ENCODE results near the gene MB.

DNA sequence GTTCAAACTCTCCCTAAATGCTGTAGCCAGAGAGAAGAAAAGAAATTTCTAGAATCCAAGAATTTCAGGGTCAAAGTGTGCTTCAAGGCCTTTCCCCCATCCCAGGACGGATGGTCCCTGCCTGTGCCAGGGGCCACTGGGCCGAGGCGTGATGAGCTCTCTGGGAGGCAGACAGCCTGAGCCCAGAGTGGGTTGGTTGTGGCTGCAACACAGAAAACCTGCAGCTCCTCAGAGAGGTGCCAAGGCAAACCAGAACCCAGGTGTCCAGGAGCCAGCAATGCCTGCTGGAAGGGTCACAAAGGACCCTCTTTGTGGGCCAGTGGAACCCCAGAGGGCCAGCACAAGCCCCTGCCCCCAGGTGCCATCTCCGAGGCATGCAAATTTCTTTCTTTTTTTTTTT, 28.5 kb upstream of the MB start:
- TF ChIP-seq, protein P1, sequence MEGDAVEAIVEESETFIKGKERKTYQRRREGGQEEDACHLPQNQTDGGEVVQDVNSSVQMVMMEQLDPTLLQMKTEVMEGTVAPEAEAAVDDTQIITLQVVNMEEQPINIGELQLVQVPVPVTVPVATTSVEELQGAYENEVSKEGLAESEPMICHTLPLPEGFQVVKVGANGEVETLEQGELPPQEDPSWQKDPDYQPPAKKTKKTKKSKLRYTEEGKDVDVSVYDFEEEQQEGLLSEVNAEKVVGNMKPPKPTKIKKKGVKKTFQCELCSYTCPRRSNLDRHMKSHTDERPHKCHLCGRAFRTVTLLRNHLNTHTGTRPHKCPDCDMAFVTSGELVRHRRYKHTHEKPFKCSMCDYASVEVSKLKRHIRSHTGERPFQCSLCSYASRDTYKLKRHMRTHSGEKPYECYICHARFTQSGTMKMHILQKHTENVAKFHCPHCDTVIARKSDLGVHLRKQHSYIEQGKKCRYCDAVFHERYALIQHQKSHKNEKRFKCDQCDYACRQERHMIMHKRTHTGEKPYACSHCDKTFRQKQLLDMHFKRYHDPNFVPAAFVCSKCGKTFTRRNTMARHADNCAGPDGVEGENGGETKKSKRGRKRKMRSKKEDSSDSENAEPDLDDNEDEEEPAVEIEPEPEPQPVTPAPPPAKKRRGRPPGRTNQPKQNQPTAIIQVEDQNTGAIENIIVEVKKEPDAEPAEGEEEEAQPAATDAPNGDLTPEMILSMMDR (IDR thresholded peaks at IDR 0.05), result no peak
- TF ChIP-seq, protein P2, sequence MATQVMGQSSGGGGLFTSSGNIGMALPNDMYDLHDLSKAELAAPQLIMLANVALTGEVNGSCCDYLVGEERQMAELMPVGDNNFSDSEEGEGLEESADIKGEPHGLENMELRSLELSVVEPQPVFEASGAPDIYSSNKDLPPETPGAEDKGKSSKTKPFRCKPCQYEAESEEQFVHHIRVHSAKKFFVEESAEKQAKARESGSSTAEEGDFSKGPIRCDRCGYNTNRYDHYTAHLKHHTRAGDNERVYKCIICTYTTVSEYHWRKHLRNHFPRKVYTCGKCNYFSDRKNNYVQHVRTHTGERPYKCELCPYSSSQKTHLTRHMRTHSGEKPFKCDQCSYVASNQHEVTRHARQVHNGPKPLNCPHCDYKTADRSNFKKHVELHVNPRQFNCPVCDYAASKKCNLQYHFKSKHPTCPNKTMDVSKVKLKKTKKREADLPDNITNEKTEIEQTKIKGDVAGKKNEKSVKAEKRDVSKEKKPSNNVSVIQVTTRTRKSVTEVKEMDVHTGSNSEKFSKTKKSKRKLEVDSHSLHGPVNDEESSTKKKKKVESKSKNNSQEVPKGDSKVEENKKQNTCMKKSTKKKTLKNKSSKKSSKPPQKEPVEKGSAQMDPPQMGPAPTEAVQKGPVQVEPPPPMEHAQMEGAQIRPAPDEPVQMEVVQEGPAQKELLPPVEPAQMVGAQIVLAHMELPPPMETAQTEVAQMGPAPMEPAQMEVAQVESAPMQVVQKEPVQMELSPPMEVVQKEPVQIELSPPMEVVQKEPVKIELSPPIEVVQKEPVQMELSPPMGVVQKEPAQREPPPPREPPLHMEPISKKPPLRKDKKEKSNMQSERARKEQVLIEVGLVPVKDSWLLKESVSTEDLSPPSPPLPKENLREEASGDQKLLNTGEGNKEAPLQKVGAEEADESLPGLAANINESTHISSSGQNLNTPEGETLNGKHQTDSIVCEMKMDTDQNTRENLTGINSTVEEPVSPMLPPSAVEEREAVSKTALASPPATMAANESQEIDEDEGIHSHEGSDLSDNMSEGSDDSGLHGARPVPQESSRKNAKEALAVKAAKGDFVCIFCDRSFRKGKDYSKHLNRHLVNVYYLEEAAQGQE (IDR thresholded peaks at IDR 0.05), result no peak
- no peak for TF ChIP-seq RCOR1 (IDR thresholded peaks at IDR 0.05; ENCODE audit: low read depth, low read length)
- no peak for TF ChIP-seq JUNB (IDR thresholded peaks at IDR 0.05)
- TF ChIP-seq, protein P3, sequence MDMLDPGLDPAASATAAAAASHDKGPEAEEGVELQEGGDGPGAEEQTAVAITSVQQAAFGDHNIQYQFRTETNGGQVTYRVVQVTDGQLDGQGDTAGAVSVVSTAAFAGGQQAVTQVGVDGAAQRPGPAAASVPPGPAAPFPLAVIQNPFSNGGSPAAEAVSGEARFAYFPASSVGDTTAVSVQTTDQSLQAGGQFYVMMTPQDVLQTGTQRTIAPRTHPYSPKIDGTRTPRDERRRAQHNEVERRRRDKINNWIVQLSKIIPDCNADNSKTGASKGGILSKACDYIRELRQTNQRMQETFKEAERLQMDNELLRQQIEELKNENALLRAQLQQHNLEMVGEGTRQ (IDR thresholded peaks at IDR 0.05), result no peak
- no peak for TF ChIP-seq MYC (IDR thresholded peaks at IDR 0.05; ENCODE audit: borderline replicate concordance, low read length)
- no peak for TF ChIP-seq CHD2 (IDR thresholded peaks at IDR 0.05; ENCODE audit: low read length, partially characterized antibody)
- TF ChIP-seq ZNF302 (CRISPR knock-in tag; IDR thresholded peaks at IDR 0.05), result no peak
- TF ChIP-seq CHD4 (IDR thresholded peaks at IDR 0.05; ENCODE audit: borderline replicate concordance), result no peak
- no peak for TF ChIP-seq RAD21 (conservative IDR thresholded peaks at IDR 0.05 in 1 of 2, IDR thresholded peaks at IDR 0.05 in 1 of 2)
- TF ChIP-seq POLR2AphosphoS2 (conservative IDR thresholded peaks at IDR 0.05; ENCODE audit: low read length), result no peak
- no peak for TF ChIP-seq HOXA7 (CRISPR knock-in tag; IDR thresholded peaks at IDR 0.05)
- TF ChIP-seq ZFP36 (IDR thresholded peaks at IDR 0.05; ENCODE audit: borderline replicate concordance, partially characterized antibody), result no peak
